ENCODE results near the gene BACH2.

BACH2 gene

DNA sequence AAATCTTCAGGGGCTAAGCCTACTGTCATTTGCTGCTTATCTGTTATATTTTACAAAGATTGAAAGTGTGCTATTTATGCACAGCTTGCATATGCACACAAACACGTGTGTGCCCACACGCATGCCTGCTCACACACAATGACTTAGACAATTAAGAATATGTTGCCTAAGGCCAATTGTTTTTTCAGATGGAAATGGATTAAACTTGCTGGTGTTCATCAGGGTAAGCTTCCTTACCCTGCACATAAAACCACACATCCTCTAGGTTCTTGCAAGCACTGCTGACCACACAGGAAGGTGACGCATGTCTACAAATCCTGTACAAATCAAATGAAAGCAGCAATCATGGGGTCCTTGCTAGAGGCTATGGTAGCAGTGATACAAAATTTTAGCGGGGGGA is 344.0 kb downstream of the BACH2 start:
- no peak for TF ChIP-seq JUND (IDR thresholded peaks at IDR 0.05; ENCODE audit: low read depth)
- in situ Hi-C loops (cut with HindIII; ENCODE audit: low pct_unique_long_range_greater_than_20kb, low sequenced_read_pairs) = no loop called here
- DNase-seq (ENCODE audit: low read depth in 1 of 2, low spot score in 1 of 2) = no peak

- in situ Hi-C loops (cut with HindIII; ENCODE audit: low pct_unique_long_range_greater_than_20kb, low sequenced_read_pairs) = no loop called here
- no peak for TF ChIP-seq JUND (IDR thresholded peaks at IDR 0.05; ENCODE audit: low read depth)
- DNase-seq (ENCODE audit: low read depth in 1 of 2, low spot score in 1 of 2) = no peak
These were observed 344.5 kb downstream of the BACH2 start for GRCh38 chr6:89952105-89952671.

- in situ Hi-C loops (cut with HindIII; ENCODE audit: low pct_unique_long_range_greater_than_20kb, low sequenced_read_pairs) = no loop called here
- no peak for TF ChIP-seq JUND (IDR thresholded peaks at IDR 0.05; ENCODE audit: low read depth)
- DNase-seq (ENCODE audit: low read depth in 1 of 2, low spot score in 1 of 2) = no peak
These were observed 345.0 kb downstream of the BACH2 start for GRCh38 chr6:89951574-89952104.

DNA sequence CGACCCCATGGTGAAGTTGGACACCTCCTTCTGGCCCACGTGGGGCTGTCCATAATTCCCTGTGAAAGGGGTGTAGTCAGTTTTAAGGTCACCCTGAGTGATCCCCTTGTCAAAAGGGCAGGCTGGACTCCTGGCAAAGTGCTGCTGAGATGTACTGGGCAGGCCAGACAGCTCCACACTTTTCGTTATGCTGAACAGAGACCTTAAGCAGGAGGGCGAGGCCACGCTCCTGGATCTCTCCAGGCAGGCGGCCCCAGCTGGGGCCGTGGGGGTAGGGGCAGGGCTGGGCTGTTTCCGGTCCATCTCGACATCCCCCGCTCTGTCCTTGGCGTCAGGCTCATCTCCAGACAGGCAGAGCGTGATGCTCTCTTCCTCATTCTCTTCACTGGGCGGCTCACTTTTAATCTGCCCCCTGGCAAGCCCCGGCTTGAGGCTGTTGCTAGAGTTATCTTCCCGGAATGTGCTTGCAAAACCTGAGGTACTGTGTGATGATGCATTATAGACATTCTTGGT is 345.7 kb downstream of the BACH2 start:
- TF ChIP-seq JUND (IDR thresholded peaks at IDR 0.05; ENCODE audit: low read depth) = no peak
- in situ Hi-C loops (cut with HindIII; ENCODE audit: low pct_unique_long_range_greater_than_20kb, low sequenced_read_pairs) = no loop called here
- DNase-seq (ENCODE audit: low read depth in 1 of 2, low spot score in 1 of 2) = no peak

GRCh38 chr6:89950446-89950845 is 346.2 kb downstream of the BACH2 start:
- no peak for TF ChIP-seq JUND (IDR thresholded peaks at IDR 0.05; ENCODE audit: low read depth)
- DNase-seq (ENCODE audit: low read depth in 1 of 2, low spot score in 1 of 2) = no peak
- in situ Hi-C loops (cut with HindIII; ENCODE audit: low pct_unique_long_range_greater_than_20kb, low sequenced_read_pairs) = no loop called here

GRCh38 chr6:89948876-89949275 is 347.8 kb downstream of the BACH2 start:
- in situ Hi-C loops (cut with HindIII; ENCODE audit: low pct_unique_long_range_greater_than_20kb, low sequenced_read_pairs) = no loop called here
- no peak for TF ChIP-seq JUND (IDR thresholded peaks at IDR 0.05; ENCODE audit: low read depth)
- DNase-seq (ENCODE audit: low read depth in 1 of 2, low spot score in 1 of 2) = no peak

- DNase-seq (ENCODE audit: low read depth in 1 of 2, low spot score in 1 of 2) = peak in 1 of 2 experiments; percentile 13
- TF ChIP-seq JUND (IDR thresholded peaks at IDR 0.05; ENCODE audit: low read depth) = no peak
- in situ Hi-C loops (cut with HindIII; ENCODE audit: low pct_unique_long_range_greater_than_20kb, low sequenced_read_pairs) = no loop called here
These were observed 351.7 kb downstream of the BACH2 start for GRCh38 chr6:89944826-89945407.

- no peak for DNase-seq (ENCODE audit: low read depth in 1 of 2, low spot score in 1 of 2)
- no peak for TF ChIP-seq JUND (IDR thresholded peaks at IDR 0.05; ENCODE audit: low read depth)
- in situ Hi-C loops (cut with HindIII; ENCODE audit: low pct_unique_long_range_greater_than_20kb, low sequenced_read_pairs) = no loop called here
These were observed 352.4 kb downstream of the BACH2 start for GRCh38 chr6:89944181-89944755.

DNA sequence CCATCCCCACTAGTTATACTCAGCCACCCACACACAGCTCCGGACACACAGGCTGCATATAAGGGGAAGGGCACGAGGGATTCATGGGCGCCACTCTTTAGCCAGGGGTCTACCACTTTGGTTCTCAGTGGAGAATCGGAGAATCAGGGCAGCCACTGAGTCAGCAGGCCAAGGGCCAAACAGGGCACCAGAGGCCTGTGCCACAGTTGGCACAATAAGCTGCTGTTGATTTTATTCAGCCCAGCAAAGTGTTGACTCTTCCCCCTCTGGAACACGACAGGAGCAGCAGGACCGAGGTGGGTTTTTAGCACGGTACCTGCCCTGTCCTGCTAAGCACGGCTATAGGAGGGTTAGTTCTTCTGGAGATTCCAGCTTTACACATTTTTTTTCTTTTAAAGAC is 354.0 kb downstream of the BACH2 start:
- DNase-seq (ENCODE audit: low read depth in 1 of 2, low spot score in 1 of 2) = no peak
- in situ Hi-C loops (cut with HindIII; ENCODE audit: low pct_unique_long_range_greater_than_20kb, low sequenced_read_pairs) = no loop called here
- TF ChIP-seq JUND (IDR thresholded peaks at IDR 0.05; ENCODE audit: low read depth) = no peak

DNA sequence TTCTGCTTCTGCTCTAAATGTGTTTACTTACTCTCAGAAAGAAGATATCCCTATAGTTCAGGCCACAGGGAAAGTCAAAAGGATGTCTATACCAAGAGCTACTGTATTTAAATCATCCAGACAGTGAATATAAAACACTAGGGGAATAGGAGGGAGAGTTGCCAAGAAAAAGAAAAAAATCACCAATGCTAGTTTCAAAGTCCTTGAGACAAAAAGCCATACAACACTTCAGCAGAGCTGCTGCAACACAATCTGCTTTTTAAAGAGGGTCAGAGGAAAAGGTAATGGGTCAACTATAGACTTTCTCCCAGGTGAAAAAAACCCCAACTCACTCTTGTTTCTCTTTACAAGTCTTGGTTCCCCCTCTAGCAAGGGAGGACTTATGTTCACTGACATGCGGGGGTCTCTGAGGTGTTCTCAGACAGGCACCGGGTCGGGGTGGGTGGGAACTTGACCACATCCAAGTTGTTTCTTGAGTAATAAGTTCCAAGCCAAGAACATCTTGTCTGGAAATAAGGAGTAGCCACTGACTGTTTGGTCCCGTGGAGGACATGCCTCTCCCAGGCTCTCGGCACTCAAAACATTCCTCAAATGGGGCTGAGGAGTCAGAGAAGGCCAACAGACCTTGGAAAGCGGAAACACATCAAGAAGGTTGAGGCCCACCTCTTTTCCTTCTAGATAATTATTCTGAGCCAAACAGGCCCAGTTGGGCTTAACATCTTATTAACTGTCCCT is 354.7 kb downstream of the BACH2 start:
- no peak for TF ChIP-seq JUND (IDR thresholded peaks at IDR 0.05; ENCODE audit: low read depth)
- in situ Hi-C loops (cut with HindIII; ENCODE audit: low pct_unique_long_range_greater_than_20kb, low sequenced_read_pairs) = no loop called here
- no peak for DNase-seq (ENCODE audit: low read depth in 1 of 2, low spot score in 1 of 2)

DNA sequence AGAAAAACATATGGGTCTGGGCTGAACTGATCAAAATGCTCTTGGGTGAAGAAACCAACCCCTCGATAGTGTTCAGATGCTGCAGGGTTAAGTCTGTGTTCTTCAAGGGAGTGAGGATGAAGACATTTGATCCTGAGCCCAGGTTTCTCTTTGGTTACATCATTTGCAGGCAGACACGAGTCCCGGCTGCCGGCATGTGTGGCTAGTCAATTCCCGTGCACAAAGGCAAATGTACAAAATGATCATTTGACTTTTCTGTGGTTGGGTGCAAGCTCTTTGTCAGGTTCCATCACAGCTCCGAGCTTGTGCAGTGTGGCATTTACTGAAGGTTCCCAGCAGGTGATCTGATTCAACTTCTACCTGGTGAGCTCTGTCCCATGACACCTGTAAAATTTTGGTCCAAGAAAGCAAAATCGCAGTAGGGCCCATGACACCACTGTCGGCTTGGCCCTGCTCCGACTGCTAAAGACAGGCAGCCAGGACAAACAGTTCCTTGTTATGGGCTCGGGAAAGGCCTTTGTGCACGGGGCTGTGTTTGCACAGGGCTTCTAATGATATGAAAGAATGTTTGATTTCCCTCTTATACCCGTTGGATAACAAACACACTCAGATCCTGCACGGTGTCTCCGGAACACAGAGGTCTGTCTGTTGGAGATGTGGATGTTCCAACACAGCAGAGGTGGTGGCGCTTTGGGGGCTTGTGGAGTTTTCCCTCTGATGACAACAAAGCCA is 355.4 kb downstream of the BACH2 start:
- in situ Hi-C loops (cut with HindIII; ENCODE audit: low pct_unique_long_range_greater_than_20kb, low sequenced_read_pairs) = no loop called here
- peak in 1 of 2 experiments; percentile 11 for DNase-seq (ENCODE audit: low read depth in 1 of 2, low spot score in 1 of 2)
- no peak for TF ChIP-seq JUND (IDR thresholded peaks at IDR 0.05; ENCODE audit: low read depth)

All from T47D (cell line).